CD4-positive, CD25-positive, alpha-beta regulatory T cell (primary cell): ENCODE results near the gene THEM4. TPM values are rescaled to one million over a fixed set of nuclear protein-coding genes. Genes with fewer than 3 reads are reported as not detected.

Source experiments
- ATAC-seq, 2 donors: fragments of 150-1000 bp; cut with Tn5 transposase; one replicate each; pipeline ENCODE4 v1.10.0; 2021; ENCODE audit warnings: low read depth in 2 of 2, moderate number of reproducible peaks in 2 of 2, moderate library complexity in 1 of 2
- DNase-seq, 3 donors: peaks; one replicate each; pipeline versions ENCODE4 v3.0.0 to v3.0.0-alpha.2; 2012 to 2022; ENCODE audit warnings: mixed read lengths in 1 of 3
- H3K27ac ChIP-seq: one replicate; pipeline ENCODE4 v1.7.0; 2013; ENCODE audit warnings: mild to moderate bottlenecking, low read length; ENCODE audit not compliant: insufficient read depth, poor library complexity, severe bottlenecking
- H3K27me3 ChIP-seq: one replicate; pipeline ENCODE4 v1.7.0; 2013; ENCODE audit warnings: low read length; ENCODE audit not compliant: control insufficient read depth, insufficient read depth
- H3K36me3 ChIP-seq: one replicate; pipeline ENCODE4 v1.7.0; 2013; ENCODE audit warnings: mild to moderate bottlenecking, low read length, moderate library complexity; ENCODE audit not compliant: control insufficient read depth, insufficient read depth
- H3K4me1 ChIP-seq: 2 replicates; pipeline ENCODE4 v1.7.0; 2013; ENCODE audit warnings: mild to moderate bottlenecking, low read length; ENCODE audit not compliant: insufficient read depth, control insufficient read depth, poor library complexity, severe bottlenecking
- H3K4me3 ChIP-seq: one replicate; pipeline ENCODE4 v1.7.0; 2013; ENCODE audit warnings: low read depth, mild to moderate bottlenecking, low read length, moderate library complexity
- H3K9me3 ChIP-seq, 2 experiments: 1 replicate in 1 of 2; 2 replicates in 1 of 2; pipeline ENCODE4 v1.7.0; 2013; ENCODE audit warnings: low read length in 2 of 2, mild to moderate bottlenecking in 1 of 2, moderate library complexity in 1 of 2; ENCODE audit not compliant: control insufficient read depth in 2 of 2
- H3K27ac Mint-ChIP-seq, 3 donors: one replicate each; pipeline ENCODE4 v1.8.0; 2020 to 2022; ENCODE audit warnings: mild to moderate bottlenecking in 3 of 3, mixed read lengths in 3 of 3, moderate library complexity in 2 of 3
- H3K27me3 Mint-ChIP-seq: one replicate; pipeline ENCODE4 v1.8.0; 2022; ENCODE audit warnings: mild to moderate bottlenecking, mixed read lengths
- H3K36me3 Mint-ChIP-seq: one replicate; pipeline ENCODE4 v1.8.0; 2020; ENCODE audit warnings: mixed read lengths
- H3K4me1 Mint-ChIP-seq, 4 donors: one replicate each; pipeline ENCODE4 v1.8.0; 2020 to 2022; ENCODE audit warnings: mixed read lengths in 4 of 4, mild to moderate bottlenecking in 1 of 4
- H3K4me3 Mint-ChIP-seq, 4 donors: one replicate each; pipeline ENCODE4 v1.8.0; 2020 to 2022; ENCODE audit warnings: mild to moderate bottlenecking in 4 of 4, mixed read lengths in 4 of 4, moderate library complexity in 3 of 4
- H3K9me3 Mint-ChIP-seq, 7 donors: one replicate each; pipeline ENCODE4 v1.8.0; 2020 to 2022; ENCODE audit warnings: mixed read lengths in 7 of 7, mild to moderate bottlenecking in 3 of 7, moderate library complexity in 2 of 7
- polyA plus RNA-seq, 4 donors: library from polyadenylated mRNA; unstranded; fragments of 300-500 nt; fragmentation: Illumina TruSeq; gene quantifications; one replicate each; pipeline ENCODE4 v1.2.3, GENCODE V29; 2021
- total RNA-seq: library from RNA; stranded (reverse); gene quantifications from one replicate; pipeline ENCODE4 v1.2.3, GENCODE V29; 2022

The THEM4 gene
- total and polyA plus RNA-seq, 5 donors from 2014 or later: 69.5 to 146 (median 105) TPM

- H3K27me3 ChIP-seq: no peaks in the 10 kb centered on the region
- DNase-seq (no peak), ATAC-seq (no peak)
- H3K27ac ChIP-seq: no peak overlapping the region
- Mint-ChIP-seq H3K36me3 (no peaks in the 10 kb centered on the region), H3K27me3 (no peaks in the 10 kb centered on the region), H3K27ac (no peak overlapping the region), H3K4me3 (no peak overlapping the region), H3K9me3 (no peaks in the 10 kb centered on the region), H3K4me1 (peaks cover 0 to 30% (median 21%) of the 10 kb centered on the region in 4 donors)
- no peaks in the 10 kb centered on the region for H3K36me3 ChIP-seq
- H3K4me1 ChIP-seq: peaks cover 9% of the 10 kb centered on the region
- no peaks in the 10 kb centered on the region for H3K9me3 ChIP-seq
- H3K4me3 ChIP-seq: no peak overlapping the region
These were observed 30.5 kb upstream of the THEM4 start for GRCh38 chr1:151939779-151940178.

GRCh38 chr1:151939141-151939540 is 29.8 kb upstream of the THEM4 start:
- Histone ChIP-seq H3K9me3 (no peaks in the 10 kb centered on the region), H3K36me3 (no peaks in the 10 kb centered on the region), H3K27ac (no peak overlapping the region), H3K27me3 (no peaks in the 10 kb centered on the region), H3K4me3 (no peak overlapping the region), H3K4me1 (peaks cover 4% of the 10 kb centered on the region)
- H3K36me3 Mint-ChIP-seq: no peaks in the 10 kb centered on the region
- no peak overlapping the region for H3K27ac Mint-ChIP-seq
- ATAC-seq (no peak), DNase-seq (no peak)
- H3K27me3 Mint-ChIP-seq: no peaks in the 10 kb centered on the region
- H3K4me1 Mint-ChIP-seq: peaks cover 0 to 26% (median 16%) of the 10 kb centered on the region in 4 donors
- no peaks in the 10 kb centered on the region for H3K9me3 Mint-ChIP-seq
- H3K4me3 Mint-ChIP-seq: no peak overlapping the region

DNA sequence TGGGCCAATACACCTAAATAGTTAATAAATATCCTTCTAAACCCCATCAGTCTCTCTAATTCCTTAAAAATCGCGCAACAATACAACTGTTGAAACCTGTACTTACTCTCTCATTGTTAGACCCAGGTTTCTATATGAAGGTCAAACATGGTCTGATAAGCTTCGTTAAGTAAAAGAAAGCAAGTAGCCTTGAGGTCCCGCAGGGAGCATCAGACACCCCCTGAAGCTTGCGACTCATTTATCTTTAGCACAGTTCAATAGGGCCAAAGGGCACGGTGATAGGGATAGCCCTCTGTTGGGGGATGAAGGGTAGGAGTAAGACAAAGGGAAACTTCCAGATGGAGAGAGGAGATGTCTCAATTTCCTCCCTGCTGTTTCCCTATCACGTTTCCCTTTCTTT is 27.3 kb upstream of the THEM4 start:
- no peak overlapping the region for H3K27ac Mint-ChIP-seq
- DNase-seq: no peak

DNA sequence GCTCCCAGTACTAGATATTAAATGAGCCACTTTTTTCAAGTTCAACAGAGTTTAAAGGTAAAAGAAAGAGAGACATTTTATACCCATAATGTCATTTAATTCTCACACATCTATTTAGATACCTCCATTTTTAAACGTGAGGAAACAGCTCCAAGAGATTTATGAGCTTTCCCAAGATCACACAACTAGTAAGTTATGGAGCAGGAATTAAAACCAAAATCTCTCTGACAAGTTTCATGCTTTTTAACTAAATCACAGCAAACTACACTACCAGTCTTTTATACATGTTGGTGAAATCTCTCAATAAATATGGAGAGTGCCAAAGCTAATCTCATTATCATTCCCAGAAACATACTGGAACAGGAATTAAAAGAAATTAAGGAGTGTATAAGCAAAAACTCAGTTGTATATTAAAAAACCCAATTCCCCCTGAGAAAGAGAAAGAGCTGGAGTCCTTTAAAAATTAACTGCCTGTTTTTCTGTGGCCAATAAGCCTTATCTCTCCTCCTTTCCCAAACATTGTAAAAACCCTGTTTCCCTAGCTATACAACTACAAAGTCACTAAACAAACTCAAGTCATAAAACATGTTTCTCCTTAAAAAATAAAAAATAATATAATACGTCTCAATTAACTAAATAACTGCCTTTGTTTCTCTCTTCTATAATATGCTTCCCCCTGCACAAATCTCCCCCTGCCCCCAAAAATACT is 26.7 kb upstream of the THEM4 start:
- Histone ChIP-seq H3K4me1 (peaks cover 6% of the 10 kb centered on the region), H3K36me3 (no peaks in the 10 kb centered on the region), H3K9me3 (no peaks in the 10 kb centered on the region), H3K27ac (no peak overlapping the region), H3K4me3 (no peak overlapping the region), H3K27me3 (no peaks in the 10 kb centered on the region)
- no peaks in the 10 kb centered on the region for H3K9me3 Mint-ChIP-seq
- ATAC-seq: no peak
- no peak for DNase-seq
- H3K27ac Mint-ChIP-seq: no peak overlapping the region
- no peaks in the 10 kb centered on the region for H3K36me3 Mint-ChIP-seq
- peaks cover 4% of the 10 kb centered on the region for H3K27me3 Mint-ChIP-seq
- H3K4me3 Mint-ChIP-seq: no peak overlapping the region
- peaks cover 0 to 16% (median 7%) of the 10 kb centered on the region in 4 donors for H3K4me1 Mint-ChIP-seq

More for the DNA sequence above, 27.3 kb upstream of the THEM4 start:
- Histone ChIP-seq H3K36me3 (no peaks in the 10 kb centered on the region), H3K9me3 (no peaks in the 10 kb centered on the region), H3K27ac (no peak overlapping the region), H3K27me3 (no peaks in the 10 kb centered on the region), H3K4me1 (peaks cover 6% of the 10 kb centered on the region), H3K4me3 (no peak overlapping the region)
- Mint-ChIP-seq H3K36me3 (no peaks in the 10 kb centered on the region), H3K4me3 (no peak overlapping the region), H3K9me3 (no peaks in the 10 kb centered on the region), H3K27me3 (peaks cover 4% of the 10 kb centered on the region), H3K4me1 (peaks cover 0 to 21% (median 12%) of the 10 kb centered on the region in 4 donors)
- ATAC-seq: no peak

GRCh38 chr1:151935154-151935553 is 25.8 kb upstream of the THEM4 start:
- H3K9me3 Mint-ChIP-seq: no peaks in the 10 kb centered on the region
- Histone ChIP-seq H3K4me3 (no peak overlapping the region), H3K9me3 (no peaks in the 10 kb centered on the region), H3K27me3 (no peaks in the 10 kb centered on the region), H3K36me3 (no peaks in the 10 kb centered on the region), H3K27ac (no peak overlapping the region), H3K4me1 (peaks cover 6% of the 10 kb centered on the region)
- DNase-seq: no peak
- H3K36me3 Mint-ChIP-seq: no peaks in the 10 kb centered on the region
- peaks cover 4% of the 10 kb centered on the region for H3K27me3 Mint-ChIP-seq
- H3K4me1 Mint-ChIP-seq: peaks cover 0 to 11% (median 6%) of the 10 kb centered on the region in 4 donors
- no peak overlapping the region for H3K27ac Mint-ChIP-seq
- no peak overlapping the region for H3K4me3 Mint-ChIP-seq
- no peak for ATAC-seq

DNA sequence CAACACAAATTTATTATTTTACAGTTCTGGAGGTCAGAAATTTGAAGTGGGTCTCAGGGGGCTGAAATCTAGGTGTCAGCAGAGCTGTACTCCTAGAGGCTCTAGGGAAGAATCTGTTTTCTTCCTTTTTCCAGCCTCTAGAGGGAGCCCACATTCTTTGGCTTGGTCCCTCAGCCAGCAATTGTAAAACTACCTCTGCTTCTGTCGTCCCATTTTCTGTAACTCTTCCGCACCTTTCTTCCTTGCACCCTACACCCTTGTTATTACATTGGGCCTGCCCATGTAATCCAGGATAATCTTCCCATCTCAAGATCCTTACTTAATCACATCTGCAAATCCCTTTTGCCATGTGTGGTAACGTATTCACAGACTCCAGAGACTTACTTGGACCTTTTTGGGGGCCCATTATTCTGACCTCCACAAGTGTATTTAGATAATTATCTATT is 24.8 kb upstream of the THEM4 start:
- Histone ChIP-seq H3K27ac (no peak overlapping the region), H3K27me3 (no peaks in the 10 kb centered on the region), H3K4me3 (no peak overlapping the region), H3K9me3 (no peaks in the 10 kb centered on the region), H3K36me3 (no peaks in the 10 kb centered on the region), H3K4me1 (peaks cover 6% of the 10 kb centered on the region)
- Mint-ChIP-seq H3K9me3 (no peaks in the 10 kb centered on the region), H3K27me3 (peaks cover 4% of the 10 kb centered on the region), H3K4me1 (peaks cover 0 to 10% (median 6%) of the 10 kb centered on the region in 4 donors), H3K4me3 (no peak overlapping the region), H3K27ac (peak overlapping the region in 2 of 3 donors; percentile 21 to 59), H3K36me3 (no peaks in the 10 kb centered on the region)
- DNase-seq (peak; percentile 29 to 74 (median 67)), ATAC-seq (peak; percentile 82)

- Histone ChIP-seq H3K27me3 (no peaks in the 10 kb centered on the region), H3K9me3 (no peaks in the 10 kb centered on the region), H3K4me3 (peak overlapping the region; percentile 42), H3K4me1 (peaks cover 7% of the 10 kb centered on the region), H3K27ac (peak overlapping the region; percentile 50), H3K36me3 (no peaks in the 10 kb centered on the region)
- H3K27me3 Mint-ChIP-seq: peaks cover 11% of the 10 kb centered on the region
- ATAC-seq: peak; percentile 45 to 50
- H3K4me3 Mint-ChIP-seq: peak overlapping the region in 3 of 4 donors; percentile 23 to 78 (median 32)
- peak overlapping the region; percentile 81 to 93 (median 91) for H3K27ac Mint-ChIP-seq
- no peaks in the 10 kb centered on the region for H3K9me3 Mint-ChIP-seq
- DNase-seq: peak in 1 of 3 donors; percentile 70
- no peaks in the 10 kb centered on the region for H3K36me3 Mint-ChIP-seq
- peaks cover 9 to 33% (median 20%) of the 10 kb centered on the region in 4 donors for H3K4me1 Mint-ChIP-seq
These were observed 15.6 kb upstream of the THEM4 start for GRCh38 chr1:151924691-151925587.
